Measurements from ENCODE around the gene TP53AIP1.
A peak's percentile ranks its signal among the peaks of the same experiment; 100 is the strongest.

Gene TP53AIP1

DNA sequence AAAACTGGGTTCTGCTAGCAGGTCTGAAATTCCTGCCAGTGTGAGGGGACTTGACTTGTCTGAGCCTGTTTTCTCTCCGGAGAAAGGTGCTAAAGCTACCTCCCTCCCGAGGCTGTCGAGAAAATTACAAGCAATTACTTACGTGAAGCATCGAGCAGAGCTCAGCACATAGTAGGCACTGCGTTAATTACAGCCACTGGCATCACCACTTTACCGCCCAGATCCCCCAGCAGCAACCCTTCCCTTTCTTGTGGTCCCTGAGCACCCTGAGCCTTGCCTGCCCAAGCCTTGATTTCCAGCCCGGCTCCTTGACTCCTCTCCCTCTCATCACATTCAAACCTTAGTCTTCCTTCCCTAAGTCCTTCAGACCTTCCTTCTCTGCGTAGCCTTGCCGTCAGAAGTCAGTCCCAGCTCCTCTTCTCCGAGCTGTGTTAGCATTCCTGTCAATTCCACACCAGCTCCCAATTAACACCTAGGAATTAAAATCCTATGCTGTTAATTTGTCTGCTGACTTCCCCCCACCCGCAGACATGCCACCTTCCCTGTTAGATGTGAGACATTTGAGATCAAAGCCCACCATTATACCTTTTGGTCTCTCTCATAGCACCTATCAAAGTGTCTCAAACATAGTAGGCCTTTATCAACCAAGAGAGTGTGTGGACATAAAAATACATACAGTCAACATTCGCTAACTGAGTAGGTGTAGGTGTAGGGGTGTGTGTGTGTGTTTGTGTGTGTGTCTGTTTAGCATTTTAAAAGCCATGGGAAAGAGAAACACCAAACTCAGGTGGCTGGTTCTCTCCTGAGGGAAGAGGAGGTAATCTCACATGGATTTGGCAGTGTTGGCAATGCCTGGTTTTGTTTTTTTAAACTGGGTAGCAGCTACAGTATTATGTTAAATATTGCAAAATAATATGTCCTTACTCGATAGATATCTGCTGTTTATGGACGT lies 54.4 kb downstream of the TP53AIP1 start:
- peaks cover 34% of the 10 kb centered on the region for H3K4me1 ChIP-seq (ENCODE audit: control insufficient read depth, insufficient read depth, low read length)
- H3K27me3 ChIP-seq (ENCODE audit: control insufficient read depth, insufficient read depth, low read length) = peaks cover 88% of the 10 kb centered on the region
- H3K4me3 ChIP-seq (ENCODE audit: low read depth, low read length) = peak overlapping the region; percentile 9; the same call in 1 of the 2 replicates
- H3K9ac ChIP-seq (ENCODE audit: low read length) = peak overlapping the region; percentile 43
- H3K27ac ChIP-seq (ENCODE audit: low read depth, low read length) = no peak overlapping the region
- H3K9me3 ChIP-seq (ENCODE audit: control insufficient read depth, insufficient read depth, low read depth, low read length) = no peaks in the 10 kb centered on the region
- H3K36me3 ChIP-seq (ENCODE audit: control insufficient read depth, insufficient read depth, low read length) = no peaks in the 10 kb centered on the region

DNA sequence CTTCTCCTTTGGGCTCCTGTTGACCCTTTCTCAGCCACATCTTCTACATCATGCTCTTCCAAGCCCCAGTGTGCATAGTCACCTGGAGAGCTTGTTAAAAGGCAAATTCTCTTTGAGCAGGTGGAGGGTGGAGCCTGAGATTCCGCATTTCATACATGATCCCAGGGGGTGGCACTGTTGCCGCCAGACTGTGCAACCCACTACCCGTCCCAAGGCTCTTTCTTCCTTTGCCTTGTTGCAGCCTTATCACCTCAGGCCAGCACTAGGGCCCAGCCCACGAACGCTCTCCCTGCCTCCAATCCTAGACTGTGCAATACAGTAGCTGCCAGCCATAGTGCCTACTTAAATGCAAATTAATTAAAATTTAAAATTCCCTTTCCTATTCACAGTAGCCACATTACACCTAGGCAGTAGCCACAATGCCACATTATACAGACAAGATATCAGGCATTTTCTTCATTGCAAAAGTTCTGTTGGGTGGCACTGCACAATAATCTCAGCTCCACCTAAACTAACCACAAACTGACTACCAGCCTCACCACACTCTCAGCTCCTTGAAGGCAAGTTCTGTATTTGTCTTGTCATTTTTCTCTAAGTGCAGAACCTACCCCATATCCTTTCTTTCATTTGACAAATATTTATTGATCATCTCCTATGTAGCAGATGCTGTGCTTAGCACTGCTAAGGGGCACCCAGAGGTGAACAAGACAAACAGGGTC lies 56.1 kb downstream of the TP53AIP1 start:
- Histone ChIP-seq H3K4me1 (ENCODE audit: control insufficient read depth, insufficient read depth, low read length) (peaks cover 23% of the 10 kb centered on the region), H3K9ac (ENCODE audit: low read length) (no peak overlapping the region), H3K27ac (ENCODE audit: low read depth, low read length) (no peak overlapping the region), H3K9me3 (ENCODE audit: control insufficient read depth, insufficient read depth, low read depth, low read length) (no peaks in the 10 kb centered on the region), H3K36me3 (ENCODE audit: control insufficient read depth, insufficient read depth, low read length) (no peaks in the 10 kb centered on the region), H3K27me3 (ENCODE audit: control insufficient read depth, insufficient read depth, low read length) (peaks cover 87% of the 10 kb centered on the region), H3K4me3 (ENCODE audit: low read depth, low read length) (no peak overlapping the region)

All from HUES6 (cell line).